Erythroblast (primary cell): ENCODE data around the gene SOX1.

Source experiments
- GATA1 ChIP-seq: IDR thresholded peaks from 2 replicates; pipeline ENCODE4 v1.6.1; 2011; ENCODE audit warnings: low read depth, mild to moderate bottlenecking, control low read depth, low read length, moderate library complexity
- POLR2A ChIP-seq: IDR thresholded peaks from 2 replicates; pipeline ENCODE4 v1.6.1; 2011; ENCODE audit warnings: mild to moderate bottlenecking, low read length

GRCh38 chr13:112119192-112120030 is 52.5 kb downstream of the SOX1 start:
- TF ChIP-seq POLR2A (no peak), GATA1 (no peak)
